Measurements from ENCODE around the gene CHKA.
A peak's percentile ranks its signal among the peaks of the same experiment; 100 is the strongest.

The CHKA gene

DNA sequence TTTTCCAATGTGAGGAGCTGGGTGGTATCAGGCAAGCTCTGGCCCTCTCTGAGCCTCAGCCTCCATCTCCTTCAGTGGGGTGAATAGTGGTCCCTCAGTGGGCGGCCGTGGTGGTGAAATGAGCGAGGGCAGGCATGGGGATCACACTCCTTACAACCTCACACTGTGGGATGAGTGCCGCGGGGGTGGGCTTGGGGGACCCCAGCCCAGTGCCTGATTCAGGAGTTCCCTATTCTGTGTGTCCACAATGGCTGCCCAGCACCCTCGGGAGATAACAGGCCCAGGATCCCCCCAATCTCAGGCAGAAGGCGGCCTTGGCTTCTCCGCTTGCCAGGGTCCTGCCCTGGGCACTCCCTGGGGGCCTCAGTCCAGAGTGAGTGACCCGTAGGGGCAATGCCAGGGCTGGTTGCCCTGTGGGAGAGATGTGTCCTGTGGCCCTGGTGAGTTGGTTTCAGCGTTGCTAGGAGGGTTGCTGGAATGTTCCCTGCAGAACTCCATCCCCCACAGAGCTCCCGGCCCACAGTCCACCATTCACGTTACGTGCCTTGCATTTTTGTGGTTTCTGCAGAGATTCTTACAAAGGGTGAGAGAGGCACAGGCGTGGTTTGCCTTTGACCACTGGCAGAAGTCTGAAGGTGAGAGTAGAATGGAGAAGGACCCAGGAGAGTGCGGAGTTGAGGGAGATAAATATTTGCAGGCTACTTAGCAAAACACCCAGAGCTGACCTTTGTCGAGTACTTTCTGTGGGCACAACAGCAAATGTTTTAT, 108.2 kb downstream of the CHKA start:
- DNase-seq, result no peak

DNA sequence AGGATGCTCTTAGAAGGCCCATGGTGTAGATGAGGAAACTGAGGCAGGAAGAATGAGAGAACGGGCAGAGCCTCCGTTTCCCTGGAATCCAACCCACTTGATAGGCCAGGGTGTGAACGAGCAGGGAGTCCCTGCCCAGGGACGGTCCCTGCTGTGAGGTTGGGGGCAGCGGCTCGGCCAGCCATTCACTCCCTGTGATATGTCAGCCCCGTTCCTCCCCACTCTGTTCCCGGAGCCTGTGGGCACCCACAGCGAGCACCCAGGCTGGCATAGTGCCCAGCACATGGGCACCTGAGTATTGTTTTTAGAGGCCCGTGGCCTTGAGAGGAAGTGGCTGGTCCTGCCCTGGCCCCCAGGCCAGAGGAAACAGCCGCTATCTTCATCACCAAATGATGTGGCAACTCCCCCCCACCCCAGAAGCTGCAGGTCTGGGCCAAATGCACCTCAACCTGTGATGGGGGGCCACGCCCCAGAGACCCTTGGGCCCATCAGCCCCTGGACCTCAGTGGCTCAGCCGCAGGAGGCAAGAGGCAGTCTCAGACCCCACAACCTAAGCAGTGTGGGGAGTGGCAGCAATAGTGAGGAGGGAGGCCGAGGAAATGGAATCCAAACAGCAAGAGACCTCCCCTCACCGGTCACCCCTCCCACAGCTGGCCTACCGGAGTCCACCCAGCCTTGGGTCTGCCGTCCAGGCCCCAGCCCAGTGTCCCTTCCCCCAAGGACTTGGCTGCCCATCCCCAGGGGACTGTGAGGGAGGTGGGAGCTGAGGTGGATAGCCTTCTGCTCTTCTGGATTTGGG, 108.9 kb downstream of the CHKA start:
- DNase-seq, result peak; percentile 28 to 38

DNA sequence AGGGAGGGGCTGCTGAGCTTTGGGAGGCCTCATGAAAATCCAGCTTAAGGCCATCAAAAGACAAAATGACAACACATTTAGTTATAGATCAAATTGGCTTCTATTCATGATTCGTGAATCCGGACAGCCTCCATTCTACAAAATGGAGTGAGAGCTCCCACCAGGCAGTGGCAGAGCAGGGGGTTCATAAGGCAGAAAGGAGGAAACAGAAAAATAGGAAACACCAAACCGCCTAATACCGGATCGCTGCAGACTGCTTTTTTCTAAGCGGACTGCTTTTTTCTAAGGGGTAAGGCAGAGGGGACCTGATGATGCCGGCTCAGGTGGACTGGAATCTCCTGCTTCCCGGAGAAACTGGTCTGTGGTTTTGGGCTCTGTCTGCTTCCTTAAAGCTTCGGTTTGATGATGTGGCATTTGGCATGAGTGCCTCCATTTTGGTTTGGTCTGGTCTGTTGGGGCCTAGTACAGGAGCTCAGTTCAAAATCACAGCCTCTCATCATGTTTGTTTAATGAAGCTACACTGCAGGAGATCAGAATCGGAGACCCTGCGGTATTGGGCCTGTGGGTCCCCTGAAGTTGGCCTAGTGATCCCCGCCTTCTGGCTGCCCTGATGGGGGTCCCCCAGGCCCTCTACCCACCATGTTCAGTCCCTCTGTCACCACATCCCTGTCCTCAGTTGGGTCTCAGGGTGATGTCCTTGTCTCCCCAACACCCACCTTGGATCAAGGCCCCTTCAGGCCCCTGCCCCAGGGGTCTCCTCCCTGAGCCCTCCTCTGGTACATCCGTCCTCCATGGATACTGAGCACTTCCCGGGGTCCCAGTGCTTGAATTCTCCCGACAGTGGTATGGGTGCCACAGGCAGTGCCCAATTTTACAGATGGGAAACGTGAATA, 109.9 kb downstream of the CHKA start:
- DNase-seq, result peak; percentile 22 to 47

DNA sequence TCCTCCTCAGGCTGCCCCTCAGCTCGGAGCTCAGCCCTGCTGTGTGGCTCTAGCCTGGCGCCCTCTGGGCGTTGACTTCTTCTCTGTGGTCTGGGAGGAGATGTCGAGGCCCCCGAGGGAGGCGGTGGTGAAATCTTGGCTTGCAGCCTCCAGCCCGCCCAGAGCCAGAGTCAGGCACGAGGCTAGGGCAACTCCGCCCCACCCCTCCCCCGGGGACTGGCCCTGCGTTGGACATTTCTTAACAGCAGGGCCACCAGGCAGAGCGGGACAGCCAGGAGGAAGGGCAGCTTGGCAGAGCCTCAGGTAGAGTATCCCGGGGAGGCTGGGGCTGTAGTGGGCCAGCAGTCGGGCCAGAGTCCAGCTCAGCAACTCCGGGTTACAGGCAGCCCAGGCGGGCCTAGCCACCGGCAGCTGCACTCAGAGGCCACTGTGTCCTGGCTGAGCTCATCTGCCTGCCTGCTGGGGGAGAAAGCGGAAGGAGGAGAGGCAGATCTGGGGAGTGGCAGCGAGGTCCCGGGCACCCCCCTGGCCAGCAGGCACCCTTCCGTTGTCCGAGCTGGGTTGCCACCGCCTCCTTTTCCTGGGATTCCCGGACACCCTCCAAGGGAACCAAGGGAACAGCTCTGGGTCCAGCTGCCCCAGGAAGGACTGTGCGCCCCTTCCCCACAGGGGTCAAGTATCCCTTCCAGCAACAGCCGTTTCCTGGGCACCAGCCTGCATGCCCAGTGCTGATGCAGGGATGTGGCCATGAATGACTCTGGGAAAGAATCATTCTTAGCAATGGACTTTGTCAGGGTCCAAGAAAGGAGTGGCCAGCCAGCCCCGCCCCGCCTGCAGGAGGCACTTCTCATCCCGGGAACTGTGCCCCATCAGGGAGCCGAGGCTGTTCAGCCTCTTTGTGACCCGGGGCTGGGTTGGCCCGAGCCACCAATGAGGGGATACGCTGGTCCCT, 110.8 kb downstream of the CHKA start, which contains the start of gene ALDH3B1:
ALDH3B1 (plus strand) TSS at position 238 of the 952 bp plus-strand sequence. CDS start 4,971 bp downstream, outside the sequence.
- peak; percentile 91 to 95 for DNase-seq

DNA sequence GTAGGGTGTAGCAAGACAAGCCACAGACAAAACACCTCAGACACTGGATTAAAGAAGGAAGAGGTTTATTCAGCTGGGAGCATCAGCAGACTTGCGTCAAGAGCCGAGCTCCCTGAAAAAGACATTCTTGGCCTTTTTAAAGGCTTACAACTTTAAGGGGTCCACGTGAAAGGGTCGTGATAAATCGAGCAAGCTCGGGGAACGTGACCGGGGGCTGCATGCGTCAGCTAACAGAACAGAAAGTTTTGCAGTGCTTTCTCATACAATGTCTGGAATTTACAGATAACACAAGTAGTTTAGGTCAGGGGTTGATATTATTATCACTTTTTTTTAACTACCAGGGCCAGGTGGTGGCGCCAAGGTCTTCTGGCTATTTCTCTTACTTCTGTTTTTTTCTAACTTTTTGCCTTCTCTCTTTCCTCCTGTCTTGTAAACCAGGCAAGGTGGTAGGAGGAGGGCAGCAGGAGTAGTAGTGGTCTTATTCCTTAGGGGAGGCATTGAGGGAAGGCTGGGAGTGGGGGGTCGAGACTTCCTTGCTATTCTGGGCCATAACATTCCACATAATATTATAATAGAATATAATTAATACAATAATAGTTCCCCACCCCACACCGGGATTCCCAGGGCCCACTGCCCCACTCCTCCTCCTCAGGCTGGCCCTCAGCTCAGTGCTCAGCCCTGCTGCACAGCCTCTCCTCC, 111.6 kb downstream of the CHKA start:
- DNase-seq, result peak; percentile 72 to 80

DNA sequence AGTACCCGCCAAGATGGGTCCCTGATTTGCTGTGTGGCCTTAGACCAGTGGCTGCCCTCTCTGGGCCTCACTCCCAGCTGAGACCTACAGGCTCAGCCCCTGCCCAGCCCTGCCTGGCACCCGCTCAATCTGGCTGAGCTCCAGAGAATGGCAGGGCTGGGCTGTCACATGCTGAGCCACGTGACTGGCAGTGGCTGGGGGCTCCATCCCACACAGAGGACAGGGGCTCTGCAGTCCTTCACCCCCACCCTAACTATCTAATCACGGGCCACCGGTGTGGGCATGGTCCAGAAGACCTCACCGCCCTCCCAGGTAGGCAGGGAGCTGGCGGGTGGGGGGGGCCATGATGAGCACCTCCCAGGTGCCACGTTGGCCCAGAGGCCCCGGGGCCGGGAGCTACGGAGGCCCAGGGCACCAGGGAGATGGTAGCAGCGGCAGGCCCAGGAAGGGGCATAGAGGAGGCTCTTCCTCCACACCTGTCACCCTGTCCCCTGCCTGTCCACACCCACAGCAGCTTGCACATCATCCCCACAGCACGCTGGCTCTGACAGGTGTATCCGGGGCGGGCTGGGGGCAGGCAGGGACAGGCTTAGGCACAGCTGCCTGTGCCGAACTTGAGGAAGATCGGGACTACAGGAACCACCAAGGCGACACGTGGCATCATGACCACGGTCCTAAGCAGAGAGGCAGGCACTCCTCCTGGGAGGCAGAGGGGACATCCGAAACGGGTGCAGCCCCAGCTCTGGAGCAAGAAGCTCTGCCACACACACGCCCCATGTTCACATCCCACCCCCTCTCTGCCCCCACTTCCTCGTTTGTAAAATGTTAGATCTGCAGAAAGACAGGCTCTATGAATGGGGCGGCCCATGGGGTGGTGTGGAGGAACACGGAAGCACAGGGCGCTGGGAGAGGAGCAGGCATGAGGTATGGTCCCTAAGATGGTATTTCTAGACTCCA, 112.5 kb downstream of the CHKA start:
- DNase-seq, result no peak

DNA sequence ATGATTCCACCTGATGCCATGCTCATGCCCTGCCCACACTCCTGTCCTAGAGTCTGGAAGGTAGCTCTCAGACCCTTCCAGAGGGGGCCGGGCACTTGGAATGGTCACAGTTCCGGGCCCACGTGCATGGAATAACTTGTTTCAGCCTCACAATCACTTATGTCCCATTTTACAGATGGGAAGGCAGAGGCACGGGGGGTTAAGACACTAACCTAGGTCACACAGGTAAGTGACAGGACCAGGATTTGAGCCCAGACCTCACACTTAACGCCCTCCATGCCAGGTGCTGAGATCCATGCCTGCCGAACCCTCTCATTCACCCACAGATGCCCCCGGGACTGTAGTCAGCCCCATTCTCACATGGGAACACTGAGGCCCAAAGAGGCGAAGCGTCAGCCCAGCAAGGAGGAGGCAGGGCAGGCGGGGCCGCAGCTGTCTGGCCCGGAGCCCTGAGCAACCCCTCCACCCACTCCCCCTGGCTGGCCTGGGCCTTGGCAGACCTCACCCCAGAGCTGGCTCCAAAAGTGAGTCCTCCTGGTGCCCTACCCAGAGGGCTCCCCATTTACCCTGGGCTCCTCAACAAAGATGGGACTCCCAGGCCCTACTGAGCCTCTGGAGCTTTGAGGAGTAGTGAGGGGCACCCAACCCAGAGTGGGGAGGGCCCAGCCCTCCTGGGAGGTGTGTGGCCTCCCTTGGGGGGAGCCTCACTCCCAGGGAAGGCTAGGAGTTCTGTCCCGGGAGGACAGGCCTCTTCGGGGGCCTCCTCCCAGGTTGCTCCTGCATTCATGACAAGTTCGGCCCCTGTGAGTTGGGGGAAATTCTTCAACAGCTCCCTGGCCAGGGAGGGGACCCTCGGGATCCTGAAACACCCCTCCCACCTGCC, 113.4 kb downstream of the CHKA start:
- no peak for DNase-seq

DNA sequence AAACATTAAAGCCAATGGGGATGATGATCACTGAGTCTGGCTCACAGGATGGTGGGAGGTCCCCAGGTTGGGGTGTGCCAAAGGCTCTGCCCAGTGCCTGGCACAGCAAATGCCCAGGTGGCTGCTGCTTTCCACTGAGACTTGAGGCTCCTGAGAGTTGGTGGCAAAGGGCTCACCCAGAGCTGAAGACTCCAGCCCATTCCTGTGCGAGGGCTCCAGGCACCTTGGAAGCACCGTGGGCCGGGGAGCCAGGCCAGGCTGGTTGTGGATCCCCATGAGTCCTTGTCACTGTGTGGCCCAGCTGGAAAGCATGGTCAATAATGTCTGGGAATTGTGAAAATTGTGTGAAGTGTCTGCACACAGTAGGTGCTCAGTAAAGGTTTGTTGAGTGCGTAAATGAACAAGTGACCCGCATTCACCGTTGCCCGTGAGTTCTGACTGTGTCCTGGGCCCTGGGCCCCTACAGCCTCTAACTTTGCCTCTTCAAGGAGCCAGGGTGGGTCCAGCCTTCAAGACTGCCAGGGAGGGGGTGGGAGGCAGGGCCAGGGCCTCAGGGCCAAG, 114.5 kb downstream of the CHKA start:
- DNase-seq, result no peak

DNA sequence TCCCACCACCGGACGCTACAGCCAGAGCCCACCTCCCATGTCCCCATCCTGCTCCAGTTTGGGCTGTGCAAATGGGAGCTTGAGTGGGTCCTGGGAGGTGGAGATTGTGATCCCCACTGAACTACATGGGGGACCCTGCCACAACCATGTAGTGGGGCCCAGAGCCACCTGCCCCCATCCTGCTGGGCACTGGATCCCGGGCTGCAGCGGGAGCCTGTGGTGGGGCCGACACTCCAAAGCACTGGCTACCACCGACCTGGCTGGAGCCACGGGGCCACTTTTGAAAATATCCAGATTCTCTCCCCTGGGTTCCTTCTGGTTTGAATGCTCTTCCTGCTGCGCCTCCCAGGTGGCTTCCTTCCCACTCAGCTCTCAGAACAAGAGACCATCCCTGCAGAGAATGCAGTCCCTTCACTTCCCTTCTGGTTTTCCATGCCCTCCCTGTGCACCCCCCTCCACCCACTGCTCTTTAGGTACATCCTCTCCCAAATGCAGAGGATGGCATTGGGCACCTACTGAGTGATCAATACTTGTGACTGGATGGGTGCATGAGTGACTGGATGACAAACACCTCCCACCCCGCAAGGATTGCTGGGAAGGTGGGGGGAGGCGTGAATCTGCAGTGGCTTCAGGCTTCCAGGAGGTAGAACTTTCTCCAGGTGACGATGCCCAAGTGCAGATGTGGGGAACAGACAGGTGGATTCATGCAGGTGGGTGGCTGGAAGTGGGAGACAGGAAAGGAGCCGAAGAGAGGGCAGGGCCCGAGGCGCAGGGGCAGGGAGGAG, 116.4 kb downstream of the CHKA start:
- DNase-seq, result no peak

DNA sequence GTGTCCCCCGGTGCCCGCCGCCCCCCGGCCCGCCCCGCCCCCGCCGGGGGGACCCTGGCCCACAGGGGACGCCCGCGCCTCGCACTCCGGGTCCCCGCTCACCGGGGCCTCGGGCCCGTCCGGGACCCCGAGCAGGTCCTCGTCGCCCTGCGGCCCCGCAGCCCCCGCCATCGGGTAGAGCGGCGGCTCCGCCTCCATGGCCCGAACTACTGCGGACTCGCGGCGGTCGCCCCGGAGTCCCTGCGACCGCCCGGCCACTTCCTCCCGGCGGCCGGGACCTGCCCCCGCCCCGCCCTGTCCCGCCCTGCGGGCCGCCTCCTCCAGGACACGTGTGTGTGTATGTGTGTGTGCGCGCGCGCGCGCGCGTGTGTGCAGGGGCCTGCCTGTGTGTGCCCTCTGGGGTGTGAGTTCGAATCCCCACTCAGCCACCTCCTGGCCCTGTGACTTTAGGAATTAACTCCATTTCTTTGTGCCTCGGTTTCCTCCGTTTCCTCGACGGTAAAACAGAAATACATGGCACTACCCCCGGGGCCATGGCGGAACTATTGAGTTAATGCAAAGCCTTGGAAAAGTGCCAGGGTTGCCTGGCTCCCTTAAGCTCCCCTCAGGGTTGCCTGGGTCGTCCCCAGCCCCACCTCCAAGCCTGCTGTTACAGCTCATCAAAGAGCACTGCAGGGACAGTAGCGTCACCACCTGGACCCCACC, 117.2 kb downstream of the CHKA start, which contains the start of gene UNC93B1:
UNC93B1 (minus strand) TSS at position 252 of the 705 bp plus-strand sequence; CDS start at position 198, 54 bp downstream.
- peak; percentile 70 to 76 for DNase-seq

DNA sequence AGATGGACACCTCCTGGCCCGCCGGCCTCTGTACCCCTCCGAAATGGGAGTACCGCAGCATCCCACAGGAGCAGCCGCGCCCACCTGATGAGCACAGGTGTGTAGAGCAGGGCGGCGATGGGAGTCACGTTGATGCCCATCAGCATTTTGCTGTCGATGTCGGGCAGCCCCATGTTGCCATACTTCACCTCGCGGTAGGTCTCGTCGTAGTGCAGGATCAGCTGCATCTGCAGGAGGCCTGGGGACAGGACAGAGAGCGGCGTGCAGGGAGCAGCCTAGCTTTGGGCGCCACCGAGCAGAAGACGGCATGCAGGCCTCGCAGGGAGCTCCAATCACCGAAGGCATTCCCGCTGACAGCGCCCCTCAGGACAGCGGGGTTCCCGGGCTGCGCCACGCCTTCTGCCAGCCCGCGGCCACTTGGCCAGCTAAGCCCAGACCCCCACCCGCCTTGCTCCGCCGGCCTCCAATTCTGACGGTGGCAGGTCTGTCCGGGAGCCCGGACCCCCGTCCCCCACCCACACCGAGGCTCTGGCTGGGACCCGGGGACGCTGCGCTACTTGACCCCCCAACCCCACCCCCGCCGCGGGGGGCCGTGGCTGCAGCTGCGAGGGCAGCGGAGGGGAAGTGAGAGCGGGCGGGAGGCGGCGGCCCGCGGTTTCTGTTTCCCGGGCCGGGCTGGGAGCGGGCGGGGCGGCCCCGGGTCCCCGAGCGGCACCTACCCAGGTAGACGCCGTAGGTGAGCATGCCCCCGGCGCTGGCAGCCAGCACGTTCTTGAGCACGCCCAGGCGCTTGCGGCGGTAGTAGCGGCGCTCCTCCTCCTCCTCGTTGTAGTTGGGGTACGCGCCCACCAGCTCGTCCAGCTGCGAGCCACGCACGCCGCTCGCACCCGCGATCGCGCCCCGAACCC, 118.0 kb downstream of the CHKA start:
- no peak for DNase-seq
